ENCODE results near the gene SZRD1. TPM values are rescaled to one million over a fixed set of nuclear protein-coding genes. Genes with fewer than 3 reads are reported as not detected.

SZRD1 gene
- total and polyA plus RNA-seq, 2 donors from 2014 or later = 77.3 to 127 TPM

- H3K4me1 ChIP-seq (ENCODE audit: control insufficient read depth in 2 of 3, insufficient read depth in 2 of 3, low read depth in 1 of 3, low read length in 3 of 3) = peaks cover 0 to 10% (median 0%) of the 10 kb centered on the region in 3 donors
- DNase-seq = no peak
- intact Hi-C loops (cut with DNase I) = no loop called here
- H3K27me3 ChIP-seq (ENCODE audit: control insufficient read depth, insufficient read depth, low read length) = no peaks in the 10 kb centered on the region
- H3K9ac ChIP-seq (ENCODE audit: low read length in 3 of 3) = no peak overlapping the region
- H3K36me3 ChIP-seq (ENCODE audit: control insufficient read depth in 2 of 3, insufficient read depth in 3 of 3, low read length in 3 of 3) = peaks cover 10 to 23% (median 20%) of the 10 kb centered on the region in 3 donors
- no peaks in the 10 kb centered on the region for H3K9me3 ChIP-seq (ENCODE audit: control insufficient read depth in 2 of 3, insufficient read depth in 1 of 3, low read length in 3 of 3)
- TF ChIP-seq, protein P1, sequence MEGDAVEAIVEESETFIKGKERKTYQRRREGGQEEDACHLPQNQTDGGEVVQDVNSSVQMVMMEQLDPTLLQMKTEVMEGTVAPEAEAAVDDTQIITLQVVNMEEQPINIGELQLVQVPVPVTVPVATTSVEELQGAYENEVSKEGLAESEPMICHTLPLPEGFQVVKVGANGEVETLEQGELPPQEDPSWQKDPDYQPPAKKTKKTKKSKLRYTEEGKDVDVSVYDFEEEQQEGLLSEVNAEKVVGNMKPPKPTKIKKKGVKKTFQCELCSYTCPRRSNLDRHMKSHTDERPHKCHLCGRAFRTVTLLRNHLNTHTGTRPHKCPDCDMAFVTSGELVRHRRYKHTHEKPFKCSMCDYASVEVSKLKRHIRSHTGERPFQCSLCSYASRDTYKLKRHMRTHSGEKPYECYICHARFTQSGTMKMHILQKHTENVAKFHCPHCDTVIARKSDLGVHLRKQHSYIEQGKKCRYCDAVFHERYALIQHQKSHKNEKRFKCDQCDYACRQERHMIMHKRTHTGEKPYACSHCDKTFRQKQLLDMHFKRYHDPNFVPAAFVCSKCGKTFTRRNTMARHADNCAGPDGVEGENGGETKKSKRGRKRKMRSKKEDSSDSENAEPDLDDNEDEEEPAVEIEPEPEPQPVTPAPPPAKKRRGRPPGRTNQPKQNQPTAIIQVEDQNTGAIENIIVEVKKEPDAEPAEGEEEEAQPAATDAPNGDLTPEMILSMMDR (IDR thresholded peaks at IDR 0.05; ENCODE audit: borderline replicate concordance, extremely low read depth, insufficient read depth) = no peak
- H3K4me3 ChIP-seq (ENCODE audit: low read length in 3 of 3) = no peak overlapping the region
- FAIRE-seq = no peak
- no peak overlapping the region for H3K27ac ChIP-seq (ENCODE audit: low read depth in 2 of 2, low read length in 2 of 2)
These were observed 77.1 kb downstream of the SZRD1 start for GRCh38 chr1:16443975-16444770.

GRCh38 chr1:16445052-16445451 lies 78.0 kb downstream of the SZRD1 start:
- intact Hi-C loops (cut with DNase I) = no loop called here
- DNase-seq (no peak), FAIRE-seq (no peak)
- H3K4me1 ChIP-seq (ENCODE audit: control insufficient read depth in 2 of 3, insufficient read depth in 2 of 3, low read depth in 1 of 3, low read length in 3 of 3) = peaks cover 0 to 10% (median 0%) of the 10 kb centered on the region in 3 donors
- no peak overlapping the region for H3K27ac ChIP-seq (ENCODE audit: low read depth in 2 of 2, low read length in 2 of 2)
- H3K27me3 ChIP-seq (ENCODE audit: control insufficient read depth, insufficient read depth, low read length) = no peaks in the 10 kb centered on the region
- TF ChIP-seq, protein P1 (IDR thresholded peaks at IDR 0.05; ENCODE audit: borderline replicate concordance, extremely low read depth, insufficient read depth) = no peak
- H3K9me3 ChIP-seq (ENCODE audit: control insufficient read depth in 2 of 3, insufficient read depth in 1 of 3, low read length in 3 of 3) = no peaks in the 10 kb centered on the region
- H3K4me3 ChIP-seq (ENCODE audit: low read length in 3 of 3) = no peak overlapping the region
- no peak overlapping the region for H3K9ac ChIP-seq (ENCODE audit: low read length in 3 of 3)
- H3K36me3 ChIP-seq (ENCODE audit: control insufficient read depth in 2 of 3, insufficient read depth in 3 of 3, low read length in 3 of 3) = peaks cover 14 to 31% (median 29%) of the 10 kb centered on the region in 3 donors

- Histone ChIP-seq H3K36me3 (ENCODE audit: control insufficient read depth in 2 of 3, insufficient read depth in 3 of 3, low read length in 3 of 3) (peaks cover 14 to 31% (median 30%) of the 10 kb centered on the region in 3 donors), H3K27ac (ENCODE audit: low read depth in 2 of 2, low read length in 2 of 2) (no peak overlapping the region), H3K9ac (ENCODE audit: low read length in 3 of 3) (no peak overlapping the region), H3K4me1 (ENCODE audit: control insufficient read depth in 2 of 3, insufficient read depth in 2 of 3, low read depth in 1 of 3, low read length in 3 of 3) (peaks cover 0 to 10% (median 0%) of the 10 kb centered on the region in 3 donors), H3K9me3 (ENCODE audit: control insufficient read depth in 2 of 3, insufficient read depth in 1 of 3, low read length in 3 of 3) (no peaks in the 10 kb centered on the region), H3K4me3 (ENCODE audit: low read length in 3 of 3) (no peak overlapping the region), H3K27me3 (ENCODE audit: control insufficient read depth, insufficient read depth, low read length) (no peaks in the 10 kb centered on the region)
- intact Hi-C loops (cut with DNase I) = no loop called here
- no peak for FAIRE-seq
- TF ChIP-seq, protein P1 (IDR thresholded peaks at IDR 0.05; ENCODE audit: borderline replicate concordance, extremely low read depth, insufficient read depth) = no peak
- no peak for DNase-seq
These were observed 79.1 kb downstream of the SZRD1 start for GRCh38 chr1:16446116-16446515.
